Right lobe of liver (tissue), 6 donors: ENCODE results near the gene MRPL2. TPM values are rescaled to one million over a fixed set of nuclear protein-coding genes. Genes with fewer than 3 reads are reported as not detected.

Experiments used
- ATAC-seq, 4 donors: fragments of 200-7000 bp; cut with Tn5 transposase; one replicate each; pipeline ENCODE4 v1.9.1; 2020; ENCODE audit warnings: mild to moderate bottlenecking in 4 of 4, moderate library complexity in 4 of 4
- DNase-seq, 3 donors: peaks; one replicate each; pipeline ENCODE4 v3.0.0-alpha.2; 2020
- H3K27ac ChIP-seq, 3 donors: fragments of 200-600 bp; one replicate each; pipeline ENCODE4 v1.8.0; 2022
- H3K27me3 ChIP-seq, 2 donors: fragments of 200-600 bp; one replicate each; pipeline ENCODE4 v1.8.0; 2022
- H3K36me3 ChIP-seq, 4 donors: fragments of 200-600 bp; sonication (generic) in 1 of 4; one replicate each; pipeline versions ENCODE4 v1.5.1 to v1.8.0; 2017 to 2022; ENCODE audit warnings: control low read depth in 1 of 4
- H3K4me1 ChIP-seq, 4 donors: fragments of 200-600 bp; sonication (generic) in 1 of 4; one replicate each; pipeline versions ENCODE4 v1.5.1 to v1.8.0; 2017 to 2022; ENCODE audit warnings: control low read depth in 1 of 4
- H3K4me3 ChIP-seq, 3 donors: fragments of 200-600 bp; one replicate each; pipeline ENCODE4 v1.8.0; 2022
- H3K9me3 ChIP-seq, 4 donors: fragments of 200-600 bp; sonication (generic) in 1 of 4; one replicate each; pipeline versions ENCODE4 v1.5.1 to v1.8.0; 2017 to 2022; ENCODE audit warnings: control low read depth in 1 of 4
- CTCF ChIP-seq, 4 donors: fragments of 200-600 bp in 3 of 4; fragments of 450-650 bp in 1 of 4; IDR thresholded peaks; one replicate each; pipeline versions ENCODE4 v1.5.1 to v1.8.0; 2016 to 2022; ENCODE audit warnings: antibody characterized with exemption in 4 of 4, mild to moderate bottlenecking in 2 of 4
- POLR2A ChIP-seq: fragments of 450-650 bp; IDR thresholded peaks from one replicate; pipeline ENCODE4 v1.6.1; 2017; ENCODE audit warnings: antibody characterized with exemption, mild to moderate bottlenecking
- WGBS: methylation state at CpG from one replicate; pipeline ENCODE4 v1.1.6; 2018; ENCODE audit warnings: low coverage, low lambda C conversion rate; ENCODE audit not compliant: insufficient coverage; ENCODE audit errors: missing lambda C conversion rate; 5-methylcytosine and 5-hydroxymethylcytosine counted together
- intact Hi-C, 2 donors: fragments of 100-400 bp; cut with DNase I; formaldehyde crosslinking; loops; one replicate each; pipeline versions ENCODE4 v1.11.2 to v1.14.1; 2022
- total RNA-seq, 6 experiments: library from RNA; depleted of rRNA in 2 of 6; stranded (reverse); fragments of >200 nt in 2 of 6; fragmentation: NEBNext Ultra II Directional in 3 of 6; extraction: Animal tissue kit (Norgen Biotek cat#: 25700) in 3 of 6; gene quantifications; one replicate each; pipeline versions ENCODE4 v1.1.0 to v1.2.4, GENCODE V29; 2016 to 2023
- donor health status: DM: no; HTN: yes; CAD: no.
- donor health status: DM: no; HTN: no; CAD: no.
- donor health status: DM: no; HTN: no; CAD: no.
- donor health status: DM: no; HTN: yes; CAD: no.
- donor health status: DM: no; HTN: yes; CAD: no.

The MRPL2 gene
- total RNA-seq, 6 experiments from 2014 or later, result 41.6 to 63.1 (median 60.4) TPM

GRCh38 chr6:43013097-43013842 is 46.0 kb downstream of the MRPL2 start:
- peaks cover 0 to 26% (median 7%) of the 10 kb centered on the region in 4 donors for H3K4me1 ChIP-seq
- intact Hi-C loops, result no loop called here
- WGBS, result 4% methylated on average over 20 of the region's 25 CpGs

DNA sequence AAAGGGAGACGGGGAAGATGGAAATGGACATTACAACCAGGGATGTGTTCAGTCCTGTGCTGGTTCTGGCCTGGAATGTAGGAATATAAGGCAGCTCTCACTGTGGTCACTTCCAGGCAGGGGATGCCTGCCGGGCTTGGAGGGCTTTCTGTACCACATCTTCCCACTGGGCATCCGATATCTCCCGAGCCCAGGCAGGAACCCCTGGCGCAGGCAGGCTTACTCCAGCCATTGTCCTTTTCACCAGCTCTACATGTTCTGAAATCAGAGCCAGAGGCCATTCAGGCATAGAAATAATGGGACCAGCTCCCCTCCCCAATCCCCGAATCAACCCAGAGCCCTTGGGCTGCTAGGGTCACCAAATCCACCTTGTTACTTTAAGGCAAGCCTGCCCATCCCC is 46.9 kb downstream of the MRPL2 start:
- 43% methylated on average over 1 of the region's 6 CpGs for WGBS
- Histone ChIP-seq H3K27ac (no peak overlapping the region), H3K9me3 (no peaks in the 10 kb centered on the region), H3K4me3 (no peak overlapping the region), H3K27me3 (no peaks in the 10 kb centered on the region), H3K4me1 (peaks cover 0 to 26% (median 7%) of the 10 kb centered on the region in 4 donors), H3K36me3 (peaks cover 0 to 36% (median 1%) of the 10 kb centered on the region in 4 donors)
- ATAC-seq (no peak), DNase-seq (peak in 1 of 3 donors; percentile 32)
- intact Hi-C loops, result no loop called here
- TF ChIP-seq CTCF (IDR thresholded peaks at IDR 0.05), result no peak
- TF ChIP-seq POLR2A, result no peak

More at GRCh38 chr6:43013097-43013842, 46.0 kb downstream of the MRPL2 start:
- H3K36me3 ChIP-seq, result peaks cover 0 to 37% (median 5%) of the 10 kb centered on the region in 4 donors
- H3K27me3 ChIP-seq, result no peaks in the 10 kb centered on the region
- peak overlapping the region in 2 of 3 donors; percentile 51 to 69 for H3K27ac ChIP-seq
- DNase-seq, result peak in 1 of 3 donors; percentile 54
- ATAC-seq, result no peak
- H3K9me3 ChIP-seq, result no peaks in the 10 kb centered on the region
- peak overlapping the region; percentile 66 to 71 (median 70) for H3K4me3 ChIP-seq
- TF ChIP-seq CTCF (IDR thresholded peaks at IDR 0.05) (no peak), POLR2A (no peak)

- H3K9me3 ChIP-seq, result no peaks in the 10 kb centered on the region
- H3K27me3 ChIP-seq, result no peaks in the 10 kb centered on the region
- DNase-seq (peak in 1 of 3 donors; percentile 43), ATAC-seq (no peak)
- intact Hi-C loops, result no loop called here
- H3K36me3 ChIP-seq, result peaks cover 0 to 38% (median 2%) of the 10 kb centered on the region in 4 donors
- 80% methylated on average over 3 of the region's 6 CpGs for WGBS
- no peak overlapping the region for H3K4me3 ChIP-seq
- H3K27ac ChIP-seq, result no peak overlapping the region
- peaks cover 0 to 20% (median 7%) of the 10 kb centered on the region in 4 donors for H3K4me1 ChIP-seq
- TF ChIP-seq POLR2A (no peak), CTCF (IDR thresholded peaks at IDR 0.05) (no peak)
These were observed 48.0 kb downstream of the MRPL2 start for GRCh38 chr6:43011207-43011606.

GRCh38 chr6:43009124-43009523 is 50.1 kb downstream of the MRPL2 start:
- H3K36me3 ChIP-seq, result peaks cover 0 to 41% (median 2%) of the 10 kb centered on the region in 4 donors
- TF ChIP-seq POLR2A (no peak), CTCF (IDR thresholded peaks at IDR 0.05) (peak; percentile 24 to 37 (median 28))
- H3K27me3 ChIP-seq, result no peaks in the 10 kb centered on the region
- no peak overlapping the region for H3K27ac ChIP-seq
- no peak overlapping the region for H3K4me3 ChIP-seq
- intact Hi-C loops, result no loop called here
- DNase-seq (no peak), ATAC-seq (no peak)
- 49% methylated on average over 4 of the region's 6 CpGs for WGBS
- H3K9me3 ChIP-seq, result no peaks in the 10 kb centered on the region
- peaks cover 0 to 11% (median 3%) of the 10 kb centered on the region in 4 donors for H3K4me1 ChIP-seq
